ENCODE data around the gene AFP.

DNA sequence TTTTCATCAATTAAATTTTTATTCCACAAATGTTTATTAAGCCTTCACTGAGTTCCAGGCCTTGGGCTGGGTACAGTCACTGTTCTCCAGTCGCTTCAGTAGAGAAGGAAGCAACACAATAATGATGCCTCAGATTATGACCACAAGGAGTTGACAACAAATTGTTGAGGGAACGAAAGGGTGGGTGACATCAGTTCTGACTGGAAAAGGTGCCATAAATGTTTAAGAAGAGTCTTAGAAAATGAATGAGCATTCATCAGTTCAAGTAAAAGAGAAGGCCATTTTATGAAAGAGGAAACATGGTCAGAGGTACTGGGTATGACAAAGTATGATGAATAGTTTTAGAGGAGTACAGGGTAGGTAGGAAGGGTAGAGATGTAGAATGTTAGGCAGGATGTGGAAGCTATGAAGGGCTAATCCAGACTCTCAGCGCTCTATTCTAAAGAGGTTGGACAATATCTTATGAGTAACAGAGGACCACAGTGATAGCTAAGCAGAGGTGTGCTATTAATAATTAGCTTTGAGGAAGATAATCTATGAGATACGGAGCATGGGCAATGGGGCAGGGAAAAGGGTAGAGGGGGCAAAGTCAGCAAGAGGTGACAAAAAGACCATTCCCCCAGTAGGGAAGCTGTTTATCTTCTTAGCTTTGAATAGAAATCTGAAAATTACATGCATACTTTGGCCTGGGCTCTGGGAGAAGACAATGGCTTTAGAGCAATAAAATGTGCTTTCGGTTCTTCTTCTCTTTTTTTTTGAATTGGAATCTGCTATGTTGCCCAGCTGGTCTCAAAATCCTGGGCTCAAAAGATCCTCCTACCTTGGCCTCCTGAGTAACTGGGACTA is 20.4 kb downstream of the AFP start:
- TF ChIP-seq POLR2A (IDR thresholded peaks at IDR 0.05; ENCODE audit: low read depth, low read length) (no peak), POLR2AphosphoS5 (IDR thresholded peaks at IDR 0.05; ENCODE audit: low read depth, low read length) (no peak), SPI1 (IDR thresholded peaks at IDR 0.05; ENCODE audit: low read depth, low read length) (no peak)

Measured in GM12891 (cell line).